ENCODE results near the gene EPHA8.

The EPHA8 gene

DNA sequence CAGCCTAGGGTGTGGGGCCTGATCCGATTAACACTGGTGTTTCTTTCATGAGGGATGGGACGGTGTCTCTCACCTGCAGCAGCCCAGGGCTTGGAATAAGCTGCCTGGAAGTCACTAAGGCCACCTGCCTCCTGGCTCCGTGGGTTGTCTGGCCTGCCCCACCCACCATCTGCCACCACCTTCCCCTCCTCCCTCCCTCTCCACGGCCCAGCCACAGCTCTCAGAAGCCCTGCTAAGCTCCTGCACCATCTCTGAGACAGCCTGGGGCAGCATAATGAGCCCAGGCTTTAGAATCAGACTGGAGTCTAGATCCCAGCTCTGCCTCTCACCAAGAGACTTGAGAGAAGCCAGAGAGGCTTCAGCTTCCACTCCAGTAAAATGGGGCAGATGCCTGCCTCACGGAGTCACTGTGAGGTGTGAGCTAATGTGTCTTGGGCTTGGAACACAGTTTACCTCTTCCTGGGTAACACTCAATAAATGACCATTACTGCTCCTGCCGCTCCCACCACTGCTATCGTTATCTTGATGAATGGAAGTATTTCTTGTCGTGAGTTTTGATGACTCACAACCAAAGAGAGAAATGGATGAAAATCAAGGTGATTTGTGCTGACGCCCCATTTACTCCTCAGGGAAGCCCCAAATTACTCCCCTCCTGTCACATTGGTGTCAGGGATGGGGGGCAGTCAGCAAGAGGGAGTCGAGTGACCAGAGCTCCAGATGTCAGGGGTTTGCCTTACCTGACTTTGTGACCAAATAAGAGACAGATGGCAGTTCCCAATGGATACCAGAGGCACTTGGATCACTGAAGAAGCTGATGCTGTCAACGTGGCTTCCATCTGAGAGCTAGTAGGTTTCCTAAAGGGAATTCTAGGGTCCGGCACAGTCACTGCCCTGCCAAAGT lies 49.6 kb downstream of the EPHA8 start:
- Histone ChIP-seq H2BK12ac (ENCODE audit: low read length in 2 of 2) (no peak overlapping the region), H3K9ac (ENCODE audit: low read length) (no peak overlapping the region), H2BK15ac (ENCODE audit: low read depth, poor library complexity, severe bottlenecking) (no peak overlapping the region), H3K4me3 (ENCODE audit: insufficient read depth in 1 of 2, low read depth in 1 of 2, low read length in 2 of 2) (no peak overlapping the region), H4K91ac (ENCODE audit: low read length) (no peak overlapping the region), H3K36me3 (ENCODE audit: control insufficient read depth in 1 of 2, insufficient read depth in 2 of 2, low read depth in 1 of 2, low read length in 2 of 2) (no peaks in the 10 kb centered on the region), H2AFZ (ENCODE audit: low read depth, low read length) (no peak overlapping the region), H2BK120ac (ENCODE audit: low read depth, low read length) (no peak overlapping the region), H3K27ac (ENCODE audit: low read length, poor library complexity, severe bottlenecking) (no peak overlapping the region), H3K23ac (ENCODE audit: low read length in 2 of 2) (no peak overlapping the region), H3K27me3 (ENCODE audit: control insufficient read depth in 1 of 2, insufficient read depth in 1 of 2, low read length in 2 of 2) (peaks cover 62 to 89% of the 10 kb centered on the region in 2 experiments), H4K8ac (ENCODE audit: low read length) (no peak overlapping the region), H3K79me1 (replicated peaks; ENCODE audit: low read length, poor library complexity, severe bottlenecking) (no peaks in the 10 kb centered on the region), H3K4me2 (ENCODE audit: low read length, poor library complexity, severe bottlenecking) (no peak overlapping the region), H3K18ac (ENCODE audit: low read depth in 1 of 2, low read length in 2 of 2) (no peak overlapping the region), H2BK5ac (ENCODE audit: low read depth, low read length, poor library complexity, severe bottlenecking) (no peak overlapping the region), H3K4ac (ENCODE audit: low read depth in 1 of 2, low read length in 2 of 2) (no peak overlapping the region), H3K9me3 (ENCODE audit: control insufficient read depth, low read length) (no peaks in the 10 kb centered on the region), H3K14ac (ENCODE audit: low read length in 2 of 2) (no peak overlapping the region), H2AK5ac (ENCODE audit: low read length, severe bottlenecking) (no peak overlapping the region), H3K4me1 (ENCODE audit: control insufficient read depth, insufficient read depth, low read depth, low read length) (no peaks in the 10 kb centered on the region)
- 51% methylated on average over 11 of the region's 12 CpGs for WGBS
- no peak for DNase-seq

DNA sequence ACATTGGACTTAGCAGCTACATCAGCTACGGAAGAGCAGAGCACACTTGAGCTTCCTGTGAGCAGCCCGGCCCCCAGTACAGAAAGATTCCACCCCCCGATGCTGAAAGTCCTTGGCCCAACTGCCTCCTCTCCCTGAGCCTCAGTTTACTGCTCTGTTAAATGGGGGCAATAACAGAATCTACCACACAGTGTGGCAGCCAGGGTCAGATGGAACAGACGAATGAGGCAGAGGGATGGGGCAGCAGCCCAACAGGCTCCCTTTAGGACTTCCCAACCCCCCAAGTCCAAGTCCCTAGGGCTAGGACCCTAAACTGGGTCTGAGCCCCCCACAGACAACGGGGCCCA lies 50.3 kb downstream of the EPHA8 start:
- Histone ChIP-seq H2AK5ac (ENCODE audit: low read length, severe bottlenecking) (no peak overlapping the region), H3K27ac (ENCODE audit: low read length, poor library complexity, severe bottlenecking) (no peak overlapping the region), H3K23ac (ENCODE audit: low read length in 2 of 2) (no peak overlapping the region), H2BK120ac (ENCODE audit: low read depth, low read length) (no peak overlapping the region), H2AFZ (ENCODE audit: low read depth, low read length) (no peak overlapping the region), H3K9me3 (ENCODE audit: control insufficient read depth, low read length) (no peaks in the 10 kb centered on the region), H2BK15ac (ENCODE audit: low read depth, poor library complexity, severe bottlenecking) (no peak overlapping the region), H3K27me3 (ENCODE audit: control insufficient read depth in 1 of 2, insufficient read depth in 1 of 2, low read length in 2 of 2) (peaks cover 61 to 90% of the 10 kb centered on the region in 2 experiments), H3K18ac (ENCODE audit: low read depth in 1 of 2, low read length in 2 of 2) (no peak overlapping the region), H3K9ac (ENCODE audit: low read length) (no peak overlapping the region), H3K4me1 (ENCODE audit: control insufficient read depth, insufficient read depth, low read depth, low read length) (no peaks in the 10 kb centered on the region), H3K79me1 (replicated peaks; ENCODE audit: low read length, poor library complexity, severe bottlenecking) (no peaks in the 10 kb centered on the region), H4K8ac (ENCODE audit: low read length) (no peak overlapping the region), H3K4me2 (ENCODE audit: low read length, poor library complexity, severe bottlenecking) (no peak overlapping the region), H2BK12ac (ENCODE audit: low read length in 2 of 2) (no peak overlapping the region), H3K4me3 (ENCODE audit: insufficient read depth in 1 of 2, low read depth in 1 of 2, low read length in 2 of 2) (no peak overlapping the region), H3K36me3 (ENCODE audit: control insufficient read depth in 1 of 2, insufficient read depth in 2 of 2, low read depth in 1 of 2, low read length in 2 of 2) (no peaks in the 10 kb centered on the region), H3K14ac (ENCODE audit: low read length in 2 of 2) (no peak overlapping the region), H4K91ac (ENCODE audit: low read length) (no peak overlapping the region), H3K4ac (ENCODE audit: low read depth in 1 of 2, low read length in 2 of 2) (no peak overlapping the region), H2BK5ac (ENCODE audit: low read depth, low read length, poor library complexity, severe bottlenecking) (no peak overlapping the region)
- no peak for DNase-seq
- WGBS: 62% methylated on average over 5 of the region's 5 CpGs

DNA sequence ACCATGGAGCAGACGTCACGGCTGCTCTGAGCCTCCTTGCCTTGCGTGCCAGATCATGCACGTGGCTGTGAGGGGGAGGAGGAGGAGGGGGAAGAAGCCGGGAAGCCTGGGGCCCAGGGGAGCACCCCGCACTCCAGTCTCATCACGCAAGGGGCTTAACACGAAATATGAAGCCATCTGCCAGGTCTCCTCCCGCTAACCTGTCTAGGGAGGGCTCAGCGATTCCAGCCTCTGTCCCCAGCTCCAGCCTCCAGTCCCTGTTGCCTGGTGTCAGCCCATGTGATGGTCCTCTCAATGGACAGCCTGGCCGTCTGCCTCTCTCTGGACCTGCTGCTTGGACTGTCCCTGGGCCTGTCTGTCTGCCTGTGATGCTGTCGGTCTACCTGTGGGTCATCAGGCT lies 50.7 kb downstream of the EPHA8 start:
- Histone ChIP-seq H4K91ac (ENCODE audit: low read length) (no peak overlapping the region), H3K27ac (ENCODE audit: low read length, poor library complexity, severe bottlenecking) (no peak overlapping the region), H3K79me1 (replicated peaks; ENCODE audit: low read length, poor library complexity, severe bottlenecking) (no peaks in the 10 kb centered on the region), H3K9ac (ENCODE audit: low read length) (no peak overlapping the region), H3K36me3 (ENCODE audit: control insufficient read depth in 1 of 2, insufficient read depth in 2 of 2, low read depth in 1 of 2, low read length in 2 of 2) (no peaks in the 10 kb centered on the region), H3K4me2 (ENCODE audit: low read length, poor library complexity, severe bottlenecking) (no peak overlapping the region), H3K9me3 (ENCODE audit: control insufficient read depth, low read length) (no peaks in the 10 kb centered on the region), H4K8ac (ENCODE audit: low read length) (no peak overlapping the region), H2AFZ (ENCODE audit: low read depth, low read length) (no peak overlapping the region), H3K27me3 (ENCODE audit: control insufficient read depth in 1 of 2, insufficient read depth in 1 of 2, low read length in 2 of 2) (peaks cover 61 to 90% of the 10 kb centered on the region in 2 experiments), H3K4ac (ENCODE audit: low read depth in 1 of 2, low read length in 2 of 2) (no peak overlapping the region), H2BK5ac (ENCODE audit: low read depth, low read length, poor library complexity, severe bottlenecking) (no peak overlapping the region), H3K23ac (ENCODE audit: low read length in 2 of 2) (no peak overlapping the region), H3K18ac (ENCODE audit: low read depth in 1 of 2, low read length in 2 of 2) (no peak overlapping the region), H2BK120ac (ENCODE audit: low read depth, low read length) (no peak overlapping the region), H3K4me3 (ENCODE audit: insufficient read depth in 1 of 2, low read depth in 1 of 2, low read length in 2 of 2) (no peak overlapping the region), H3K14ac (ENCODE audit: low read length in 2 of 2) (no peak overlapping the region), H2BK12ac (ENCODE audit: low read length in 2 of 2) (no peak overlapping the region), H2AK5ac (ENCODE audit: low read length, severe bottlenecking) (no peak overlapping the region), H2BK15ac (ENCODE audit: low read depth, poor library complexity, severe bottlenecking) (no peak overlapping the region), H3K4me1 (ENCODE audit: control insufficient read depth, insufficient read depth, low read depth, low read length) (no peaks in the 10 kb centered on the region)
- no peak for DNase-seq
- WGBS: 68% methylated on average over 12 of the region's 12 CpGs

DNA sequence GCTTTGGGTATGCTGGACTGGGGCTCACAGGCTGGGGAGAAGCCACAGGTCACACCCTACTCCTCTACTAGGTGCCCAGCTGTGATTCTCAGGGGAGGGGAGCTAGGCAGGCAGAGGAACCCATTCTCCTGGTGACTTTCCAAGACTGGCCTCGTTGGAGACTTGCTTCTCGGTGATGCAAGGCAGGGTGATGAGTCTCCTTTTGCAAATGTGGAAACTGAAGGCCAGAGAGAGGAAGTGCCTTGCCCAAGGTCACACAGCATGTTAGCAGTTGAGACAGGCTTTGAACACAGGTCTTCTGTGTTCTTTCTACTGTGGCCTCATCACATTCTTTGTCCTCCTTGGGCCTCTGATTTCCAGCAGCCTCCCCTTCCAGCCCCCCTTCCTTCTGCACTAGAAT lies 52.6 kb downstream of the EPHA8 start:
- Histone ChIP-seq H3K36me3 (ENCODE audit: control insufficient read depth in 1 of 2, insufficient read depth in 2 of 2, low read depth in 1 of 2, low read length in 2 of 2) (no peaks in the 10 kb centered on the region), H2BK15ac (ENCODE audit: low read depth, poor library complexity, severe bottlenecking) (no peak overlapping the region), H3K4ac (ENCODE audit: low read depth in 1 of 2, low read length in 2 of 2) (no peak overlapping the region), H4K8ac (ENCODE audit: low read length) (no peak overlapping the region), H3K27me3 (ENCODE audit: control insufficient read depth in 1 of 2, insufficient read depth in 1 of 2, low read length in 2 of 2) (peaks cover 67 to 90% of the 10 kb centered on the region in 2 experiments), H2BK120ac (ENCODE audit: low read depth, low read length) (no peak overlapping the region), H3K18ac (ENCODE audit: low read depth in 1 of 2, low read length in 2 of 2) (no peak overlapping the region), H3K79me1 (replicated peaks; ENCODE audit: low read length, poor library complexity, severe bottlenecking) (no peaks in the 10 kb centered on the region), H2BK12ac (ENCODE audit: low read length in 2 of 2) (no peak overlapping the region), H3K14ac (ENCODE audit: low read length in 2 of 2) (no peak overlapping the region), H3K4me1 (ENCODE audit: control insufficient read depth, insufficient read depth, low read depth, low read length) (no peaks in the 10 kb centered on the region), H2BK5ac (ENCODE audit: low read depth, low read length, poor library complexity, severe bottlenecking) (no peak overlapping the region), H4K91ac (ENCODE audit: low read length) (no peak overlapping the region), H3K4me2 (ENCODE audit: low read length, poor library complexity, severe bottlenecking) (no peak overlapping the region), H3K4me3 (ENCODE audit: insufficient read depth in 1 of 2, low read depth in 1 of 2, low read length in 2 of 2) (no peak overlapping the region), H3K27ac (ENCODE audit: low read length, poor library complexity, severe bottlenecking) (no peak overlapping the region), H3K9me3 (ENCODE audit: control insufficient read depth, low read length) (no peaks in the 10 kb centered on the region), H2AFZ (ENCODE audit: low read depth, low read length) (no peak overlapping the region), H3K23ac (ENCODE audit: low read length in 2 of 2) (no peak overlapping the region), H3K9ac (ENCODE audit: low read length) (no peak overlapping the region), H2AK5ac (ENCODE audit: low read length, severe bottlenecking) (no peak overlapping the region)
- no peak for DNase-seq
- 77% methylated on average over 2 of the region's 2 CpGs for WGBS
